Measurements from ENCODE around the gene DHRS4.

DNA sequence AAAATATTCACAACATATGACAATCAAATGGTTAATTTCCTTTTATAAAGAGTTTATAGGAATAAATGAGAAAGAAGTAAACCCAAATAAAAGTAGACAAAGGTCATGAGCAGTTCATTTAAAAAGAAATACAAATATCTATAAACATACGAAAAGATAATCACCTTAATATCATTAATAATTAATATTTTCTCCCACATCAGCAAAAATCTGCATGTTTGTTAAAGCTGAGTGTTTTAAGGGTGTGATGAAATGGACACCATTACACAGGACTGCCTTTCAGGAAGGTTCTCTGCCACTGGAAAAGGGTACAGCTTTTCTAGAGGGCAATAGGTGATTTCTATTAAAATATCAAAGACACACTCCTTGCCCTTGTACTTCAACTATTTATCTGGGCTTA lies 14.7 kb upstream of the DHRS4 start:
- TF ChIP-seq, protein P1, sequence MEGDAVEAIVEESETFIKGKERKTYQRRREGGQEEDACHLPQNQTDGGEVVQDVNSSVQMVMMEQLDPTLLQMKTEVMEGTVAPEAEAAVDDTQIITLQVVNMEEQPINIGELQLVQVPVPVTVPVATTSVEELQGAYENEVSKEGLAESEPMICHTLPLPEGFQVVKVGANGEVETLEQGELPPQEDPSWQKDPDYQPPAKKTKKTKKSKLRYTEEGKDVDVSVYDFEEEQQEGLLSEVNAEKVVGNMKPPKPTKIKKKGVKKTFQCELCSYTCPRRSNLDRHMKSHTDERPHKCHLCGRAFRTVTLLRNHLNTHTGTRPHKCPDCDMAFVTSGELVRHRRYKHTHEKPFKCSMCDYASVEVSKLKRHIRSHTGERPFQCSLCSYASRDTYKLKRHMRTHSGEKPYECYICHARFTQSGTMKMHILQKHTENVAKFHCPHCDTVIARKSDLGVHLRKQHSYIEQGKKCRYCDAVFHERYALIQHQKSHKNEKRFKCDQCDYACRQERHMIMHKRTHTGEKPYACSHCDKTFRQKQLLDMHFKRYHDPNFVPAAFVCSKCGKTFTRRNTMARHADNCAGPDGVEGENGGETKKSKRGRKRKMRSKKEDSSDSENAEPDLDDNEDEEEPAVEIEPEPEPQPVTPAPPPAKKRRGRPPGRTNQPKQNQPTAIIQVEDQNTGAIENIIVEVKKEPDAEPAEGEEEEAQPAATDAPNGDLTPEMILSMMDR (IDR thresholded peaks at IDR 0.05) = no peak
- TF ChIP-seq POLR2A (IDR thresholded peaks at IDR 0.05) = no peak
